Type B pancreatic cell (in vitro differentiated cells): Measurements from ENCODE around the gene TMEM109. TPM values are rescaled to one million over a fixed set of nuclear protein-coding genes. Genes with fewer than 3 reads are reported as not detected.

ENCODE experiments used
- DNase-seq: peaks from one replicate; pipeline ENCODE4 v3.0.0; 2021; ENCODE audit warnings: mixed read lengths; ENCODE audit not compliant: unreplicated experiment; ENCODE audit errors: extremely low spot score
- H3K27ac Mint-ChIP-seq: 2 replicates; pipeline ENCODE4 v1.8.0; 2021; ENCODE audit warnings: mild to moderate bottlenecking, mixed read lengths
- H3K27me3 Mint-ChIP-seq: 2 replicates; pipeline ENCODE4 v1.8.0; 2021; ENCODE audit warnings: mixed read lengths
- H3K36me3 Mint-ChIP-seq: 2 replicates; pipeline ENCODE4 v1.8.0; 2021; ENCODE audit warnings: mixed read lengths
- H3K4me1 Mint-ChIP-seq: one replicate; pipeline ENCODE4 v1.8.0; 2021; ENCODE audit warnings: mixed read lengths; ENCODE audit not compliant: unreplicated experiment
- H3K4me3 Mint-ChIP-seq: 2 replicates; pipeline ENCODE4 v1.8.0; 2021; ENCODE audit warnings: mild to moderate bottlenecking, mixed read lengths
- H3K9me3 Mint-ChIP-seq: 2 replicates; pipeline ENCODE4 v1.8.0; 2021; ENCODE audit warnings: mixed read lengths
- total RNA-seq: library from RNA; stranded (reverse); gene quantifications from 2 replicates; pipeline ENCODE4 v1.2.1, GENCODE V29; 2021; ENCODE audit warnings: low replicate concordance
- TF ChIP-seq, protein P1 (sequence below): fragments of 200-600 bp; sonication (generic); conservative IDR thresholded peaks from 2 replicates; pipeline ENCODE4 v1.5.0; 2021; ENCODE audit warnings: antibody characterized with exemption, mild to moderate bottlenecking

The TMEM109 gene
- total RNA-seq, 1 donor from 2014 or later, result 83.0 TPM

GRCh38 chr11:60868682-60869450 is 45.1 kb upstream of the TMEM109 start:
- Mint-ChIP-seq H3K9me3 (no peaks in the 10 kb centered on the region), H3K36me3 (no peaks in the 10 kb centered on the region), H3K4me1 (peaks cover 8% of the 10 kb centered on the region), H3K27ac (no peak overlapping the region), H3K27me3 (no peaks in the 10 kb centered on the region), H3K4me3 (no peak overlapping the region)
- TF ChIP-seq, protein P1, sequence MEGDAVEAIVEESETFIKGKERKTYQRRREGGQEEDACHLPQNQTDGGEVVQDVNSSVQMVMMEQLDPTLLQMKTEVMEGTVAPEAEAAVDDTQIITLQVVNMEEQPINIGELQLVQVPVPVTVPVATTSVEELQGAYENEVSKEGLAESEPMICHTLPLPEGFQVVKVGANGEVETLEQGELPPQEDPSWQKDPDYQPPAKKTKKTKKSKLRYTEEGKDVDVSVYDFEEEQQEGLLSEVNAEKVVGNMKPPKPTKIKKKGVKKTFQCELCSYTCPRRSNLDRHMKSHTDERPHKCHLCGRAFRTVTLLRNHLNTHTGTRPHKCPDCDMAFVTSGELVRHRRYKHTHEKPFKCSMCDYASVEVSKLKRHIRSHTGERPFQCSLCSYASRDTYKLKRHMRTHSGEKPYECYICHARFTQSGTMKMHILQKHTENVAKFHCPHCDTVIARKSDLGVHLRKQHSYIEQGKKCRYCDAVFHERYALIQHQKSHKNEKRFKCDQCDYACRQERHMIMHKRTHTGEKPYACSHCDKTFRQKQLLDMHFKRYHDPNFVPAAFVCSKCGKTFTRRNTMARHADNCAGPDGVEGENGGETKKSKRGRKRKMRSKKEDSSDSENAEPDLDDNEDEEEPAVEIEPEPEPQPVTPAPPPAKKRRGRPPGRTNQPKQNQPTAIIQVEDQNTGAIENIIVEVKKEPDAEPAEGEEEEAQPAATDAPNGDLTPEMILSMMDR, result no peak
- DNase-seq, result no peak

DNA sequence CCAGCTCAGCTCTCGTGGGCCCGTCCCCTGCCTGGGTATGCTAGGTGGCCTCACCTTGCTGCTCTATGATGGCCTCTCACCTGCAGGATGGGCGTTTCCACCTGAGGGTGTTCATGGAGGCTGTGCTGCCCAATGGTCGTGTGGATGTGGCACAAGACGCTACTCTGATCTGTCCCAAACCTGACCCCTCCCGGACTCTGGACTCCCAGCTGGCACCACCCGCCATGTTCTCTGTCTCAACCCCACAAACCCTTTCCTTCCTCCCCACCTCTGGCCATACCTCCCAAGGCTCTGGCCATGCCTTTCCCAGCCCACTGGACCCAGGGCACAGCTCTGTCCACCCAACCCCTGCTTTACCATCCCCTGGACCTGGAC is 44.5 kb upstream of the TMEM109 start:
- Mint-ChIP-seq H3K4me3 (no peak overlapping the region), H3K4me1 (peaks cover 2% of the 10 kb centered on the region), H3K27ac (no peak overlapping the region), H3K9me3 (no peaks in the 10 kb centered on the region), H3K27me3 (no peaks in the 10 kb centered on the region), H3K36me3 (no peaks in the 10 kb centered on the region)
- TF ChIP-seq, protein P1, result no peak
- DNase-seq, result no peak

GRCh38 chr11:60870276-60870675 is 43.7 kb upstream of the TMEM109 start:
- Mint-ChIP-seq H3K27me3 (no peaks in the 10 kb centered on the region), H3K9me3 (no peaks in the 10 kb centered on the region), H3K36me3 (no peaks in the 10 kb centered on the region), H3K4me1 (no peaks in the 10 kb centered on the region), H3K27ac (no peak overlapping the region), H3K4me3 (no peak overlapping the region)
- DNase-seq, result no peak
- TF ChIP-seq, protein P1, result no peak

DNA sequence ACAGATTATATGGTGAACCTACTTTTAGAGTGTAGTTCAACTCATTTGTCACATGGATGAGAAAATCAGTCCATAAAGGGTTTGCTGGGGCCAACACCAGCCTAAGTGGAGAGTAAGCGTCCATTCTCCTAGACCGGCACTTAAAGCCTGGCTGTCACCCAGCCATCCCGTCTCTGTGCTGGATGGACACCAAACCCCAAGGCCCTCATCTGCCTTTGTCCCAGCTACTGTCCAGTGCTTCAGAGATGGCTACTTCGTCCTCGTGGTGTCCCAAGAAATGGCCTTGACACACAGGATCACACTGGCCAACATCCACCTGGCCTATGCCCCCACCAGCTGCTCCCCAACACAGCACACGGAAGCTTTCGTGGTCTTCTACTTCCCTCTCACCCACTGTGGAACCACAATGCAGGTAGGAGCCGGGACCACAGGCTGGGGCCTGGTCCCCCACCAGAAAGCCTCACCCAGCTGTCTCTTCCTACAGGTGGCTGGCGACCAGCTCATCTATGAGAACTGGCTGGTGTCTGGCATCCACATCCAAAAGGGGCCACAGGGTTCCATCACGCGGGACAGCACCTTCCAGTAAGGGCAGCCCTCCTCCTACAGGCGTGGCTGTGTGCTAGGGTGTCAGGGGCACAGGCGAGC is 43.1 kb upstream of the TMEM109 start:
- no peak for DNase-seq
- no peaks in the 10 kb centered on the region for H3K9me3 Mint-ChIP-seq
- no peak overlapping the region for H3K27ac Mint-ChIP-seq
- H3K27me3 Mint-ChIP-seq, result no peaks in the 10 kb centered on the region
- TF ChIP-seq, protein P1, result no peak
- H3K4me3 Mint-ChIP-seq, result no peak overlapping the region
- no peaks in the 10 kb centered on the region for H3K4me1 Mint-ChIP-seq
- no peaks in the 10 kb centered on the region for H3K36me3 Mint-ChIP-seq

GRCh38 chr11:60871378-60872061 is 42.4 kb upstream of the TMEM109 start:
- Mint-ChIP-seq H3K36me3 (no peaks in the 10 kb centered on the region), H3K9me3 (no peaks in the 10 kb centered on the region), H3K27me3 (no peaks in the 10 kb centered on the region), H3K4me3 (no peak overlapping the region), H3K27ac (no peak overlapping the region), H3K4me1 (no peaks in the 10 kb centered on the region)
- no peak for DNase-seq
- TF ChIP-seq, protein P1, result no peak
